ENCODE measurements around the gene ZFYVE28.

- no peak for TF ChIP-seq CTCF (IDR thresholded peaks at IDR 0.05; ENCODE audit: insufficient read depth, low read length, poor library complexity, severe bottlenecking)
- TF ChIP-seq EZH2phosphoT487 (conservative IDR thresholded peaks at IDR 0.05; ENCODE audit: low read length): no peak
Measured at GRCh38 chr4:2437475-2438215, 19.2 kb upstream of the ZFYVE28 start.

All from SU-DHL-6 (cell line).